GM20000 (cell line): ENCODE results near the gene DGKG.

ENCODE experiments used
- DNase-seq: peaks from one replicate; pipeline ENCODE4 v3.0.0; 2012; ENCODE audit warnings: low spot score
- CTCF ChIP-seq: IDR thresholded peaks from 2 replicates; pipeline ENCODE4 v1.5.1; 2012; ENCODE audit warnings: mild to moderate bottlenecking, control low read depth; ENCODE audit errors: extremely low read depth, missing control alignments

Gene DGKG

GRCh38 chr3:186277268-186277909 is 84.6 kb downstream of the DGKG start:
- DNase-seq: no peak
- no peak for TF ChIP-seq CTCF

- no peak for TF ChIP-seq CTCF
- no peak for DNase-seq
Observed at GRCh38 chr3:186275436-186275835, 86.6 kb downstream of the DGKG start.

GRCh38 chr3:186273586-186273985 is 88.4 kb downstream of the DGKG start:
- DNase-seq: no peak
- TF ChIP-seq CTCF: no peak

GRCh38 chr3:186270701-186271100 is 91.3 kb downstream of the DGKG start:
- no peak for DNase-seq
- no peak for TF ChIP-seq CTCF

GRCh38 chr3:186268616-186269448 is 93.2 kb downstream of the DGKG start:
- TF ChIP-seq CTCF: peak; percentile 8
- no peak for DNase-seq

GRCh38 chr3:186267758-186268157 is 94.3 kb downstream of the DGKG start:
- DNase-seq: no peak
- no peak for TF ChIP-seq CTCF

- no peak for TF ChIP-seq CTCF
- no peak for DNase-seq
Observed at GRCh38 chr3:186264608-186265400, 97.2 kb downstream of the DGKG start.
